GM18511 (cell line): ENCODE data around the gene AIPL1.

Source experiments
- ATAC-seq: cut with Tn5 transposase; IDR thresholded peaks from one replicate; pipeline ENCODE4 v1.9.1; 2021; ENCODE audit warnings: mild to moderate bottlenecking, moderate library complexity; ENCODE audit not compliant: unreplicated experiment

The AIPL1 gene

GRCh38 chr17:6374761-6375312 lies 60.1 kb downstream of the AIPL1 start:
- no peak for ATAC-seq

GRCh38 chr17:6374271-6374691 lies 60.6 kb downstream of the AIPL1 start:
- ATAC-seq: no peak
